Fibroblast of lung (primary cell): Measurements from ENCODE around the gene SLC17A2. TPM values are rescaled to one million over a fixed set of nuclear protein-coding genes. Genes with fewer than 3 reads are reported as not detected.

Experiments
- DNase-seq, 2 donors: peaks; one replicate each; pipeline versions ENCODE4 v3.0.0 to v3.0.0-alpha.2; 2010; ENCODE audit warnings: low read depth in 2 of 2
- H2AFZ ChIP-seq: 2 replicates; pipeline ENCODE4 v1.5.1; 2012; ENCODE audit warnings: low read length, control low read depth, inconsistent platforms
- H3K27ac ChIP-seq: 2 replicates; pipeline ENCODE4 v1.5.1; 2011; ENCODE audit warnings: low read length, control low read depth; ENCODE audit not compliant: insufficient read depth
- H3K27me3 ChIP-seq: 2 replicates; pipeline ENCODE4 v1.5.1; 2011; ENCODE audit warnings: mild to moderate bottlenecking, low read length; ENCODE audit not compliant: control insufficient read depth, insufficient read depth
- H3K36me3 ChIP-seq: 2 replicates; pipeline ENCODE4 v1.5.1; 2011; ENCODE audit warnings: low read length; ENCODE audit not compliant: control insufficient read depth, insufficient read depth
- H3K4me1 ChIP-seq: 2 replicates; pipeline ENCODE4 v1.5.1; 2011; ENCODE audit warnings: low read length; ENCODE audit not compliant: control insufficient read depth, insufficient read depth; ENCODE audit errors: extremely low read depth
- H3K4me2 ChIP-seq: 2 replicates; pipeline ENCODE4 v1.5.1; 2011; ENCODE audit warnings: low read length, control low read depth; ENCODE audit not compliant: insufficient read depth; ENCODE audit errors: extremely low read depth
- H3K4me3 ChIP-seq, 4 experiments: fragments of 200-600 bp in 1 of 4; sonication (generic) in 1 of 4; replicated peaks in 1 of 4; 2 replicates each; pipeline ENCODE4 v1.5.1; 2011 to 2016; ENCODE audit warnings: low read length in 4 of 4, low read depth in 3 of 4, mild to moderate bottlenecking in 3 of 4, control low read depth in 2 of 4, inconsistent platforms in 1 of 4, mixed read lengths in 1 of 4; ENCODE audit not compliant: insufficient read depth in 1 of 4; ENCODE audit errors: control extremely low read depth in 1 of 4
- H3K79me2 ChIP-seq: 2 replicates; pipeline ENCODE4 v1.5.1; 2012; ENCODE audit warnings: mild to moderate bottlenecking, low read length, inconsistent platforms; ENCODE audit not compliant: control insufficient read depth, insufficient read depth
- H3K9ac ChIP-seq: 2 replicates; pipeline ENCODE4 v1.5.1; 2011; ENCODE audit warnings: mild to moderate bottlenecking, low read length, control low read depth; ENCODE audit not compliant: insufficient read depth
- H3K9me3 ChIP-seq: 2 replicates; pipeline ENCODE4 v1.5.1; 2012; ENCODE audit warnings: low read depth, low read length; ENCODE audit not compliant: control insufficient read depth, insufficient read depth
- H4K20me1 ChIP-seq: 2 replicates; pipeline ENCODE4 v1.5.1; 2011; ENCODE audit warnings: low read length; ENCODE audit not compliant: control insufficient read depth, insufficient read depth; ENCODE audit errors: extremely low read depth
- EZH2 ChIP-seq: IDR thresholded peaks from 2 replicates; pipeline ENCODE4 v1.5.1; 2012; ENCODE audit warnings: low read length, control low read depth, mild to moderate bottlenecking; ENCODE audit errors: missing control alignments
- polyA plus RNA-seq, 2 donors: library from polyadenylated mRNA; depleted of rRNA in 1 of 2; stranded (reverse) in 1 of 2; unstranded in 1 of 2; fragments of >200 nt; gene quantifications; 2 replicates each; pipeline ENCODE4 v1.2.1, GENCODE V29; 2011 to 2012; ENCODE audit warnings: missing spikeins in 1 of 2
- total RNA-seq: library from RNA; depleted of rRNA; stranded (reverse); fragments of >200 nt; gene quantifications from 2 replicates; pipeline ENCODE4 v1.2.1, GENCODE V29; 2014
- TF ChIP-seq, protein P1 (sequence below), 2 donors: IDR thresholded peaks in 1 of 2; conservative IDR thresholded peaks in 1 of 2; 1 replicate in 1 of 2; 2 replicates in 1 of 2; pipeline ENCODE4 v1.5.1; 2011 to 2012; ENCODE audit warnings: low read length in 2 of 2, control low read depth in 1 of 2, inconsistent platforms in 1 of 2, low read depth in 1 of 2, mild to moderate bottlenecking in 1 of 2

The SLC17A2 gene
- total and polyA plus RNA-seq, 2 donors (not counting 1 experiment from before 2014, with no cell fraction given), result not detected

DNA sequence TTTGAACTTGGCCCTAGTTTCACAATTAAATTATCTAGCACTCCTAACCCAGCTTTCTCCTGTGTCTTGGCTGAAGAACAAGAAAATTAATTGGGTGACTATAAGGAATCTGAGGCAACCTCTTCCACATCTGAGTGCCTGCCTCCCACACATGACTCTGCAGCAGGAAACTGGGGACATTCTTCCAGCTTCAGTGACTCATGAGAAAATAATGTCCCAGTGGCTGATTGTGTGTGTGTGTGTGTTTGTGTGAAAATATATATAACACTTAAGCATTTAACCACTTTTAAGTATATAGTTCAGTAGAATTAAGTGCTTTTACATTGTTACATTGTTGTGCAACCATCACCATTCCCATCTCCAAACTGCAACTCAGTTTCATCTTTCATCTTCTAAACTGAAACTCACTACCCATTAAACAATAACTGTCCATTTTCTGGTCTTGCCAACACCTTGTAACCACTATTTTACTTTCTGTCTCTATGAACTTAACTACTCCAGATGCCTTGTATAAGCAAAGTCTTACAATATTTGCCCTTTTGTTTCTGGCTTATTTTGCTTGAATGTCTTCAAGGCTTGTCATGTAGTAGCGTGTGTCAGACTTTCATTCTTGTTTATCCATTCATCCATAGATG is 40.8 kb upstream of the SLC17A2 start:
- TF ChIP-seq, protein P1, sequence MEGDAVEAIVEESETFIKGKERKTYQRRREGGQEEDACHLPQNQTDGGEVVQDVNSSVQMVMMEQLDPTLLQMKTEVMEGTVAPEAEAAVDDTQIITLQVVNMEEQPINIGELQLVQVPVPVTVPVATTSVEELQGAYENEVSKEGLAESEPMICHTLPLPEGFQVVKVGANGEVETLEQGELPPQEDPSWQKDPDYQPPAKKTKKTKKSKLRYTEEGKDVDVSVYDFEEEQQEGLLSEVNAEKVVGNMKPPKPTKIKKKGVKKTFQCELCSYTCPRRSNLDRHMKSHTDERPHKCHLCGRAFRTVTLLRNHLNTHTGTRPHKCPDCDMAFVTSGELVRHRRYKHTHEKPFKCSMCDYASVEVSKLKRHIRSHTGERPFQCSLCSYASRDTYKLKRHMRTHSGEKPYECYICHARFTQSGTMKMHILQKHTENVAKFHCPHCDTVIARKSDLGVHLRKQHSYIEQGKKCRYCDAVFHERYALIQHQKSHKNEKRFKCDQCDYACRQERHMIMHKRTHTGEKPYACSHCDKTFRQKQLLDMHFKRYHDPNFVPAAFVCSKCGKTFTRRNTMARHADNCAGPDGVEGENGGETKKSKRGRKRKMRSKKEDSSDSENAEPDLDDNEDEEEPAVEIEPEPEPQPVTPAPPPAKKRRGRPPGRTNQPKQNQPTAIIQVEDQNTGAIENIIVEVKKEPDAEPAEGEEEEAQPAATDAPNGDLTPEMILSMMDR (conservative IDR thresholded peaks at IDR 0.05 in 1 of 2, IDR thresholded peaks at IDR 0.05 in 1 of 2; ENCODE audit: low read depth in 1 of 2, low read length in 2 of 2), result no peak
- TF ChIP-seq EZH2, result no peak
- peak; percentile 95 for DNase-seq

DNA sequence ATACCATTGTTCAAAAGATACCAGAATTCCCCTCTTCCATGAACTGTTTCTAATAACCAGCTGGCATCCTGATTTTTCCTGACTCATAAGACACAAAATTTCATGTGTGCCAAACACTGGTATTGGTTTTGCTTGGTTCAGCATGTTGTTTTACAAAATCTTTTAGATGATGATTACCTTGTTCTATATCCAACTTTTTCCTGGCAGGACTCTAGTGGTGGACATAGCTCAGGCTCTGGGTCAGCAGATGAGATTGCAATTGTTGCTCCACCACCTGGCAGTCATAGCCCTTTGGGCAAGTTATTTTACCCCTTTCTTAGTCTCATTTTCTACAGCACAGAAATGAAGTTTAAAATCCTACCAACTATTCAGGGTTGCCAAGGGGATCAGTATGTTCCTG is 38.3 kb upstream of the SLC17A2 start:
- H3K9me3 ChIP-seq, result no peaks in the 10 kb centered on the region
- peaks cover 13% of the 10 kb centered on the region for H3K4me1 ChIP-seq
- DNase-seq, result peak; percentile 27 to 42
- no peak overlapping the region for H3K4me2 ChIP-seq
- no peak overlapping the region for H2AFZ ChIP-seq
- H3K27me3 ChIP-seq, result no peaks in the 10 kb centered on the region
- no peaks in the 10 kb centered on the region for H4K20me1 ChIP-seq
- H3K79me2 ChIP-seq, result peaks cover 14% of the 10 kb centered on the region
- H3K27ac ChIP-seq, result no peak overlapping the region
- TF ChIP-seq EZH2, result no peak
- TF ChIP-seq, protein P1 (conservative IDR thresholded peaks at IDR 0.05 in 1 of 2, IDR thresholded peaks at IDR 0.05 in 1 of 2; ENCODE audit: low read depth in 1 of 2, low read length in 2 of 2), result no peak
- peaks cover 25% of the 10 kb centered on the region for H3K36me3 ChIP-seq
- no peak overlapping the region for H3K4me3 ChIP-seq
- H3K9ac ChIP-seq, result no peak overlapping the region

More for the DNA sequence above, 40.8 kb upstream of the SLC17A2 start:
- Histone ChIP-seq H3K4me1 (peaks cover 12% of the 10 kb centered on the region), H3K79me2 (peaks cover 3% of the 10 kb centered on the region), H3K27me3 (no peaks in the 10 kb centered on the region), H2AFZ (no peak overlapping the region), H3K4me2 (peak overlapping the region; percentile 60), H3K9me3 (no peaks in the 10 kb centered on the region), H3K27ac (peak overlapping the region; percentile 67), H3K36me3 (peaks cover 24% of the 10 kb centered on the region), H4K20me1 (no peaks in the 10 kb centered on the region), H3K4me3 (no peak overlapping the region), H3K9ac (no peak overlapping the region)

DNA sequence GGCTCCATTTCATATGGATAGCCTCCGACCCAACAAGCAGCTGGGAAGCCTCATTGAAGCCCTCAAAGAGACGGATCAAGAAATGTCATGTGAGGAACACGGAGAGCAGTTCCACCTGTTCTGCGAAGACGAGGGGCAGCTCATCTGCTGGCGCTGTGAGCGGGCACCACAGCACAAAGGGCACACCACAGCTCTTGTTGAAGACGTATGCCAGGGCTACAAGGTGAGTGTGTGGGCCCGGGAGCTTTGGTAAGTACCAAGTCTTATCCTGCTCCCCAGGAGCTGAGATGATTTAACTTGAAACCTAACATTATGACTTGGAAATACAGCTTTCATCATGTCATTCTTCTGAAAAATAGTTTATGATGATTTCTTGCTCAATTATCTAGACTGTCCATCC is 36.2 kb upstream of the SLC17A2 start:
- Histone ChIP-seq H3K9me3 (no peaks in the 10 kb centered on the region), H4K20me1 (no peaks in the 10 kb centered on the region), H2AFZ (no peak overlapping the region), H3K4me3 (peak overlapping the region in 1 of 4 experiments; percentile 24), H3K36me3 (peaks cover 12% of the 10 kb centered on the region), H3K4me1 (peaks cover 14% of the 10 kb centered on the region), H3K9ac (no peak overlapping the region), H3K79me2 (peaks cover 20% of the 10 kb centered on the region), H3K27me3 (no peaks in the 10 kb centered on the region), H3K27ac (no peak overlapping the region), H3K4me2 (no peak overlapping the region)
- no peak for TF ChIP-seq EZH2
- TF ChIP-seq, protein P1 (conservative IDR thresholded peaks at IDR 0.05 in 1 of 2, IDR thresholded peaks at IDR 0.05 in 1 of 2; ENCODE audit: low read depth in 1 of 2, low read length in 2 of 2), result no peak
- DNase-seq, result no peak
